Measurements from ENCODE around the gene ANK2. TPM values are rescaled to one million over a fixed set of nuclear protein-coding genes. Genes with fewer than 3 reads are reported as not detected.

Gene ANK2
- total RNA-seq, 1 experiment from 2014 or later, result 5.6 TPM

DNA sequence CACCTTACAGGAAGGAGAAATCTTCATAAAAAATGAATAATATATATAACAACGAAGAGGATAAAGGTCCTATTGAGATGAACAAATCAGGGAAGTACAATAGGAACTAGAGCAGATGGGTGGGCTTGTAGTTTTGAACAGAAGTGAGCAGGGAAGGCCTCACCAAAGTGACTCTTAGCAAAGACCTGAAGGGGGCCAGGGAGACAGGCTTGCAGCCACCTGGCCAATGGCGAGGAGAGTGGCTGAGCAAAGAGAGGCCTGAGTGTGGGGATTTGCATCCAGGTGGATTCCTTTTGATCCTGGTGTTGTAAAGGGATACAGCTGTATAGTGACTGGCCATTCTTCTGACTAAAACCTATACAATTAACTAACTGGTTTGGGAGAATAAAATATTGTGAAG is 358.0 kb downstream of the ANK2 start:
- DNase-seq (ENCODE audit: low read depth, low spot score) (no peak), ATAC-seq (peak; percentile 63)
- Histone ChIP-seq H3K9me3 (ENCODE audit: control insufficient read depth in 1 of 2, insufficient read depth in 1 of 2, low read depth in 1 of 2, low read length in 2 of 2) (no peaks in the 10 kb centered on the region), H3K4me1 (ENCODE audit: control insufficient read depth in 1 of 2, insufficient read depth in 2 of 2, low read length in 2 of 2) (peaks cover 0 to 6% of the 10 kb centered on the region in 2 experiments; a peak in 1 of 4 replicates), H3K4me3 (replicated peaks in 1 of 2; ENCODE audit: low read depth in 1 of 2, low read length in 2 of 2) (no peak overlapping the region), H3K9me2 (ENCODE audit: insufficient read depth) (no peaks in the 10 kb centered on the region), H3K4me2 (ENCODE audit: low read length) (no peak overlapping the region), H2AFZ (ENCODE audit: low read depth, low read length, poor library complexity, severe bottlenecking) (peak overlapping the region; percentile 22), H3K9ac (ENCODE audit: low read length) (no peak overlapping the region), H4K20me1 (ENCODE audit: insufficient read depth) (no peaks in the 10 kb centered on the region), H3K27me3 (ENCODE audit: insufficient read depth, low read length) (no peaks in the 10 kb centered on the region), H3K79me2 (ENCODE audit: insufficient read depth, low read length) (no peaks in the 10 kb centered on the region), H3K36me3 (ENCODE audit: control insufficient read depth in 1 of 2, insufficient read depth in 2 of 2, low read length in 2 of 2) (no peaks in the 10 kb centered on the region), H3K27ac (ENCODE audit: low read depth, low read length) (no peak overlapping the region)
- no TSS peak for BruUV-seq (replicated peaks)
- RAD21 ChIA-PET (ENCODE audit: low non-redundant PET in 1 of 2, low total read pairs in 2 of 2, uncharacterized antibody in 2 of 2, unreplicated experiment in 2 of 2), result no interaction called here
- POLR2A ChIA-PET, result no interaction called here
- intact Hi-C loops (cut with micrococcal nuclease), result no loop called here
- CTCF ChIA-PET, result interaction anchor here (1.4 kb wide), 1 partner anchor 13 kb away, joined by 4 read pairs; no protein-coding TSS in a partner anchor
- TF ChIP-seq CTCF (IDR thresholded peaks at IDR 0.05 in 2 of 3, conservative IDR thresholded peaks at IDR 0.05 in 1 of 3; ENCODE audit: borderline replicate concordance in 1 of 3, insufficient read depth in 1 of 3, low read depth in 2 of 3, low read length in 2 of 3), result 0 out of 6 replicates have a peak, but pooled peaks of 1 of the 3 experiments have one; percentile 15
- no peak for TF ChIP-seq ZNF274 (IDR thresholded peaks at IDR 0.05; ENCODE audit: low read depth, low read length)

GRCh38 chr4:113409181-113409580 is 359.7 kb downstream of the ANK2 start:
- ATAC-seq (no peak), DNase-seq (ENCODE audit: low read depth, low spot score) (no peak)
- POLR2A ChIA-PET, result no interaction called here
- Histone ChIP-seq H3K9ac (ENCODE audit: low read length) (no peak overlapping the region), H3K4me1 (ENCODE audit: control insufficient read depth in 1 of 2, insufficient read depth in 2 of 2, low read length in 2 of 2) (peaks cover 0 to 6% of the 10 kb centered on the region in 2 experiments; a peak in 1 of 4 replicates), H3K36me3 (ENCODE audit: control insufficient read depth in 1 of 2, insufficient read depth in 2 of 2, low read length in 2 of 2) (no peaks in the 10 kb centered on the region), H3K27ac (ENCODE audit: low read depth, low read length) (no peak overlapping the region), H3K79me2 (ENCODE audit: insufficient read depth, low read length) (no peaks in the 10 kb centered on the region), H3K4me2 (ENCODE audit: low read length) (no peak overlapping the region), H3K4me3 (replicated peaks in 1 of 2; ENCODE audit: low read depth in 1 of 2, low read length in 2 of 2) (no peak overlapping the region), H3K9me2 (ENCODE audit: insufficient read depth) (no peaks in the 10 kb centered on the region), H3K9me3 (ENCODE audit: control insufficient read depth in 1 of 2, insufficient read depth in 1 of 2, low read depth in 1 of 2, low read length in 2 of 2) (no peaks in the 10 kb centered on the region), H3K27me3 (ENCODE audit: insufficient read depth, low read length) (no peaks in the 10 kb centered on the region), H4K20me1 (ENCODE audit: insufficient read depth) (no peaks in the 10 kb centered on the region), H2AFZ (ENCODE audit: low read depth, low read length, poor library complexity, severe bottlenecking) (peak overlapping the region; percentile 38)
- RAD21 ChIA-PET (ENCODE audit: low non-redundant PET in 1 of 2, low total read pairs in 2 of 2, uncharacterized antibody in 2 of 2, unreplicated experiment in 2 of 2), result no interaction called here
- BruUV-seq (replicated peaks), result no TSS peak
- intact Hi-C loops (cut with micrococcal nuclease), result no loop called here
- CTCF ChIA-PET, result no interaction called here
- TF ChIP-seq EGR1 (IDR thresholded peaks at IDR 0.05; ENCODE audit: low read depth) (no peak), JUND (IDR thresholded peaks at IDR 0.05) (no peak), POLR2A (IDR thresholded peaks at IDR 0.05; ENCODE audit: borderline replicate concordance, extremely low read depth, insufficient read depth, insufficient read length) (no peak), CEBPB (IDR thresholded peaks at IDR 0.05; ENCODE audit: low read depth) (no peak), SP1 (IDR thresholded peaks at IDR 0.05; ENCODE audit: low read depth) (no peak), SRF (IDR thresholded peaks at IDR 0.05; ENCODE audit: low read depth) (no peak), YY1 (IDR thresholded peaks at IDR 0.05; ENCODE audit: extremely low read depth, insufficient replicate concordance, low read depth, low read length) (no peak), SIN3A (IDR thresholded peaks at IDR 0.05; ENCODE audit: low read depth) (no peak), EZH2 (IDR thresholded peaks at IDR 0.05) (no peak), FOSL1 (IDR thresholded peaks at IDR 0.05; ENCODE audit: low read depth) (no peak), CTCF (IDR thresholded peaks at IDR 0.05 in 2 of 3, conservative IDR thresholded peaks at IDR 0.05 in 1 of 3; ENCODE audit: borderline replicate concordance in 1 of 3, insufficient read depth in 1 of 3, low read depth in 2 of 3, low read length in 2 of 3) (no peak), RAD21 (IDR thresholded peaks at IDR 0.05; ENCODE audit: low read depth) (no peak), CBX3 (IDR thresholded peaks at IDR 0.05; ENCODE audit: low read depth) (no peak)
- TF ChIP-seq, protein P1, sequence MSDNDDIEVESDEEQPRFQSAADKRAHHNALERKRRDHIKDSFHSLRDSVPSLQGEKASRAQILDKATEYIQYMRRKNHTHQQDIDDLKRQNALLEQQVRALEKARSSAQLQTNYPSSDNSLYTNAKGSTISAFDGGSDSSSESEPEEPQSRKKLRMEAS (IDR thresholded peaks at IDR 0.05), result no peak
